Measurements from ENCODE around the gene CTNNB1.

DNA sequence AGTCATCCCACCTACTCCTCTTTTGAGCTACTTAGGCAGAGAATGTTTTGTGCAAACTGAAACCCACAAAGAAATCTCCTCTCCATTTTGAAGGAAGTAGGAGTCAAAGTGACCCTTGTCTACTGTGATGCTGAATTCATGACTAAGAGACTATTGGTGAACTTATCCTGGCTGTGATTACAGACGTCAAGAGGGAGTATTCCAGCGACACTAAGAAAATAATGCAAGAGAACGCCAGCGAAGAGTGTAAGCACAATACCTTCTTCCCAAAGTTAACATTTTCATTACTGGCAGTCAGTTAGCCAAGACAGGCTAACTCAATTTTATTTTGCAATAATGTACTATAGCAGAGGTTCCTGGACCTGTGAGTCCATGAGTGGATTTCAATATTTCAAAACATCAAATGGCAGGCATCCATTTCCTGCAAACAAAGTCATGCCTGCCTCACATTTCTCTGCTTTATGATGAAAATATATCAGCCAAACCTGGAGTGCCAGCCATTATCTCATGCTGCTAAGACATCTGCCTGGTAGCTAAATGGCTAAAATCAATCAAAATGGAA, 59.0 kb downstream of the CTNNB1 start:
- TF ChIP-seq, protein P1, sequence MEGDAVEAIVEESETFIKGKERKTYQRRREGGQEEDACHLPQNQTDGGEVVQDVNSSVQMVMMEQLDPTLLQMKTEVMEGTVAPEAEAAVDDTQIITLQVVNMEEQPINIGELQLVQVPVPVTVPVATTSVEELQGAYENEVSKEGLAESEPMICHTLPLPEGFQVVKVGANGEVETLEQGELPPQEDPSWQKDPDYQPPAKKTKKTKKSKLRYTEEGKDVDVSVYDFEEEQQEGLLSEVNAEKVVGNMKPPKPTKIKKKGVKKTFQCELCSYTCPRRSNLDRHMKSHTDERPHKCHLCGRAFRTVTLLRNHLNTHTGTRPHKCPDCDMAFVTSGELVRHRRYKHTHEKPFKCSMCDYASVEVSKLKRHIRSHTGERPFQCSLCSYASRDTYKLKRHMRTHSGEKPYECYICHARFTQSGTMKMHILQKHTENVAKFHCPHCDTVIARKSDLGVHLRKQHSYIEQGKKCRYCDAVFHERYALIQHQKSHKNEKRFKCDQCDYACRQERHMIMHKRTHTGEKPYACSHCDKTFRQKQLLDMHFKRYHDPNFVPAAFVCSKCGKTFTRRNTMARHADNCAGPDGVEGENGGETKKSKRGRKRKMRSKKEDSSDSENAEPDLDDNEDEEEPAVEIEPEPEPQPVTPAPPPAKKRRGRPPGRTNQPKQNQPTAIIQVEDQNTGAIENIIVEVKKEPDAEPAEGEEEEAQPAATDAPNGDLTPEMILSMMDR (IDR thresholded peaks at IDR 0.05), result no peak
- TF ChIP-seq, protein P2, sequence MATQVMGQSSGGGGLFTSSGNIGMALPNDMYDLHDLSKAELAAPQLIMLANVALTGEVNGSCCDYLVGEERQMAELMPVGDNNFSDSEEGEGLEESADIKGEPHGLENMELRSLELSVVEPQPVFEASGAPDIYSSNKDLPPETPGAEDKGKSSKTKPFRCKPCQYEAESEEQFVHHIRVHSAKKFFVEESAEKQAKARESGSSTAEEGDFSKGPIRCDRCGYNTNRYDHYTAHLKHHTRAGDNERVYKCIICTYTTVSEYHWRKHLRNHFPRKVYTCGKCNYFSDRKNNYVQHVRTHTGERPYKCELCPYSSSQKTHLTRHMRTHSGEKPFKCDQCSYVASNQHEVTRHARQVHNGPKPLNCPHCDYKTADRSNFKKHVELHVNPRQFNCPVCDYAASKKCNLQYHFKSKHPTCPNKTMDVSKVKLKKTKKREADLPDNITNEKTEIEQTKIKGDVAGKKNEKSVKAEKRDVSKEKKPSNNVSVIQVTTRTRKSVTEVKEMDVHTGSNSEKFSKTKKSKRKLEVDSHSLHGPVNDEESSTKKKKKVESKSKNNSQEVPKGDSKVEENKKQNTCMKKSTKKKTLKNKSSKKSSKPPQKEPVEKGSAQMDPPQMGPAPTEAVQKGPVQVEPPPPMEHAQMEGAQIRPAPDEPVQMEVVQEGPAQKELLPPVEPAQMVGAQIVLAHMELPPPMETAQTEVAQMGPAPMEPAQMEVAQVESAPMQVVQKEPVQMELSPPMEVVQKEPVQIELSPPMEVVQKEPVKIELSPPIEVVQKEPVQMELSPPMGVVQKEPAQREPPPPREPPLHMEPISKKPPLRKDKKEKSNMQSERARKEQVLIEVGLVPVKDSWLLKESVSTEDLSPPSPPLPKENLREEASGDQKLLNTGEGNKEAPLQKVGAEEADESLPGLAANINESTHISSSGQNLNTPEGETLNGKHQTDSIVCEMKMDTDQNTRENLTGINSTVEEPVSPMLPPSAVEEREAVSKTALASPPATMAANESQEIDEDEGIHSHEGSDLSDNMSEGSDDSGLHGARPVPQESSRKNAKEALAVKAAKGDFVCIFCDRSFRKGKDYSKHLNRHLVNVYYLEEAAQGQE (IDR thresholded peaks at IDR 0.05; ENCODE audit: insufficient read depth in 1 of 2, low read depth in 2 of 2, low read length in 1 of 2), result no peak
- TF ChIP-seq POLR2AphosphoS5 (IDR thresholded peaks at IDR 0.05; ENCODE audit: low read depth, low read length) (no peak), TCF7L2 (IDR thresholded peaks at IDR 0.05; ENCODE audit: low read depth, low read length) (no peak), SIN3A (IDR thresholded peaks at IDR 0.05; ENCODE audit: borderline replicate concordance, insufficient read depth, low read depth, low read length) (no peak)
